Measurements from ENCODE around the gene ENPP7.
"Not testable (repeated sequence)": the region's sequence is repeated elsewhere in the genome, so short reads cannot be mapped to it uniquely, and the experiment has no call there.

DNA sequence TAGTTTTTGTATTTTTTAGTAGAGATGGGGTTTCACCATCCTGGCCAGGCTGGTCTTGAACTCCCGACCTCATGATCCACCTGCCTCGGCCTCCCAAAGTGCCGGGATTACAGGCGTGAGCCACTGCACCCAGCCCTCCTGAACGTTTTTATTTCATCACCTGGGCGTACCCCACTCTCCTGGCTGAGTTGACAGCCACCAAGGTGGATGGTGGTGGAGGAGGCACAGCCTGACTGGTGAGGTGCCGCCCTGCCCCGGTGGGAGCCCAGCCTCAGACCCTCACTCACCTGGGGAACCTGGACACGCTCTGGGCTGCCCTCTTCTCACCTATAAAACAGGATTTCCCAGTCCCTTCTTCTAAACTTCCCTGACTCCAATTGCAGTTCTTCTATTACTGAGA is 42.0 kb downstream of the ENPP7 start:
- not testable (repeated sequence) for TF ChIP-seq CTCF (conservative IDR thresholded peaks at IDR 0.05; ENCODE audit: low read depth, low read length); EZH2 (IDR thresholded peaks at IDR 0.05; ENCODE audit: borderline replicate concordance, low read depth, low read length, poor library complexity, severe bottlenecking)
